GM12878 (cell line): ENCODE measurements around the gene SLC25A45. TPM values are rescaled to one million over a fixed set of nuclear protein-coding genes. Genes with fewer than 3 reads are reported as not detected.

ENCODE experiments used
- ATAC-seq: fragments of 200-7000 bp; cut with Tn5 transposase; 3 replicates; pipeline ENCODE4 v1.9.1; 2020; ENCODE audit warnings: mild to moderate bottlenecking, moderate library complexity
- BruUV-seq: library from RNA; stranded (reverse); fragments of 400-500 nt; replicated peaks from 2 replicates; lab custom pipeline; 2021; lab: Mats Ljungman, UMichigan
- CTCF ChIA-PET: fragments of 300-600 bp; sonication (Branson Sonifier 250); formaldehyde crosslinking; extraction: SDS; loops from one replicate; lab custom pipeline; 2021; ENCODE audit warnings: inconsistent platforms; lab: Yijun Ruan, JAX
- POLR2A ChIA-PET: fragments of 350-600 bp; formaldehyde crosslinking; extraction: SDS; loops from one replicate; lab custom pipeline; 2021; ENCODE audit warnings: inconsistent platforms; lab: Charles Lee
- RAD21 ChIA-PET: fragments of 300-600 bp; sonication (Branson Sonifier 250); formaldehyde crosslinking; loops from one replicate; lab custom pipeline; 2023; ENCODE audit warnings: antibody characterized with exemption; ENCODE audit not compliant: unreplicated experiment; lab: Charles Lee
- SMC1A ChIA-PET: fragments of 300-600 bp; sonication (Branson Sonifier 250); formaldehyde crosslinking; loops from one replicate; lab custom pipeline; 2023; ENCODE audit not compliant: unreplicated experiment, uncharacterized antibody; lab: Charles Lee
- DNase-seq: peaks from one replicate; pipeline ENCODE4 v3.0.0-alpha.2; 2011; ENCODE audit warnings: low read depth, low spot score
- FAIRE-seq: peaks from 3 replicates; lab custom pipeline; 2011; peaks lifted over from hg19 to GRCh38; lab: Jason Lieb, UNC
- H2AFZ ChIP-seq: 2 replicates; pipeline ENCODE4 v1.6.0; 2011; ENCODE audit warnings: low read depth, low read length, control low read depth; ENCODE audit not compliant: control insufficient read depth
- H3K27ac ChIP-seq: 2 replicates; pipeline ENCODE4 v1.5.1; 2011; ENCODE audit warnings: control low read depth; ENCODE audit not compliant: control insufficient read depth, insufficient read depth
- H3K27me3 ChIP-seq, 2 experiments: replicated peaks in 1 of 2; 2 replicates each; pipeline versions ENCODE4 v1.6.0 to v1.6.1; 2011; ENCODE audit warnings: low read length in 1 of 2; ENCODE audit not compliant: control insufficient read depth in 2 of 2, insufficient read depth in 2 of 2
- H3K36me3 ChIP-seq, 2 experiments: 2 replicates each; pipeline ENCODE4 v1.5.1; 2011; ENCODE audit warnings: low read length in 1 of 2; ENCODE audit not compliant: control insufficient read depth in 2 of 2, insufficient read depth in 2 of 2
- H3K4me1 ChIP-seq: 2 replicates; pipeline ENCODE4 v1.6.1; 2011; ENCODE audit warnings: mild to moderate bottlenecking, low read length, moderate library complexity, mixed read lengths; ENCODE audit not compliant: control insufficient read depth, insufficient read depth
- H3K4me2 ChIP-seq: 2 replicates; pipeline ENCODE4 v1.6.0; 2011; ENCODE audit warnings: control low read depth; ENCODE audit not compliant: control insufficient read depth, insufficient read depth
- H3K4me3 ChIP-seq: fragments of 200-600 bp; sonication (generic); 2 replicates; pipeline ENCODE4 v1.5.1; 2016
- H3K79me2 ChIP-seq: 2 replicates; pipeline ENCODE4 v1.6.0; 2011; ENCODE audit warnings: low read length; ENCODE audit not compliant: control insufficient read depth, insufficient read depth
- H3K9ac ChIP-seq: 2 replicates; pipeline ENCODE4 v1.8.0; 2011; ENCODE audit warnings: low read length, control low read depth, mixed read lengths; ENCODE audit not compliant: control insufficient read depth, insufficient read depth
- H3K9me3 ChIP-seq: replicated peaks from 3 replicates; pipeline ENCODE4 v1.5.1; 2011; ENCODE audit warnings: mild to moderate bottlenecking, low read length; ENCODE audit not compliant: control insufficient read depth, insufficient read depth
- H4K20me1 ChIP-seq: 2 replicates; pipeline ENCODE4 v1.6.0; 2011; ENCODE audit not compliant: control insufficient read depth, insufficient read depth
- CBX5 ChIP-seq: sonication (generic); IDR thresholded peaks from 2 replicates; pipeline ENCODE4 v1.6.1; 2016; ENCODE audit warnings: low read depth, moderate library complexity, mild to moderate bottlenecking, inconsistent platforms
- HCFC1 ChIP-seq: fragments of 150-350 bp; IDR thresholded peaks from 2 replicates; pipeline ENCODE4 v1.6.1; 2014; ENCODE audit warnings: low read length
- KLF5 ChIP-seq: fragments of 450-650 bp; IDR thresholded peaks from 2 replicates; pipeline ENCODE4 v1.6.1; 2014; ENCODE audit warnings: mild to moderate bottlenecking; ENCODE audit not compliant: partially characterized antibody
- NR2C1 ChIP-seq: fragments of 450-650 bp; IDR thresholded peaks from 2 replicates; pipeline ENCODE4 v1.6.1; 2017; ENCODE audit warnings: antibody characterized with exemption, mild to moderate bottlenecking, moderate library complexity
- POLR2A ChIP-seq: IDR thresholded peaks from 2 replicates; pipeline ENCODE4 v1.6.1; 2011; ENCODE audit warnings: low read depth, mild to moderate bottlenecking, low read length
- WGBS: methylation state at CpG from one replicate; pipeline ENCODE4 v1.1.6; 2016; ENCODE audit warnings: low lambda C conversion rate; ENCODE audit not compliant: insufficient replicate concordance, insufficient coverage; ENCODE audit errors: missing lambda C conversion rate; 5-methylcytosine and 5-hydroxymethylcytosine counted together
- in situ Hi-C: fragments of 300-500 bp; cut with MboI; formaldehyde crosslinking; loops from 9 replicates; pipeline ENCODE4 v1.14.3; 2018; ENCODE audit warnings: mixed read lengths
- intact Hi-C: fragments of 100-400 bp; cut with micrococcal nuclease; formaldehyde crosslinking; loops from one replicate; pipeline ENCODE4 v1.14.2; 2022; ENCODE audit not compliant: unreplicated experiment
- polyA plus RNA-seq, 11 experiments: library from polyadenylated mRNA; depleted of rRNA in 4 of 11; unstranded in 6 of 11; stranded (reverse) in 5 of 11; fragments of >200 nt; fragmentation: Nextera tagmentation in 4 of 11; fragmentation: Illumina TruSeq in 1 of 11; extraction: Ambion mirVana in 4 of 11; extraction: Trizol in 1 of 11; gene quantifications; 1 replicate in 1 of 11; 2 replicates in 10 of 11; pipeline versions ENCODE4 v1.2.1 to v1.2.3, GENCODE V29; 2011 to 2016; ENCODE audit warnings: inconsistent platforms in 2 of 11, missing spikeins in 2 of 11, low read depth in 1 of 11
- total RNA-seq, 4 experiments: library from RNA; depleted of rRNA in 3 of 4; stranded (reverse); fragments of >200 nt in 3 of 4; fragmentation: Illumina TruSeq in 1 of 4; extraction: Trizol in 1 of 4; gene quantifications; 2 replicates each; pipeline versions ENCODE4 v1.2.1 to v1.2.3, GENCODE V29; 2013 to 2021
- TF ChIP-seq, protein P1 (sequence below): fragments of 450-650 bp; IDR thresholded peaks from 2 replicates; pipeline ENCODE4 v1.6.1; 2017; ENCODE audit warnings: mild to moderate bottlenecking, moderate library complexity

SLC25A45 gene
- total and polyA plus RNA-seq, 10 of the 15 experiments (the other 5 are each of a cell fraction or from before 2014, with no cell fraction given): 4.1 to 35.2 (median 20.3) TPM

DNA sequence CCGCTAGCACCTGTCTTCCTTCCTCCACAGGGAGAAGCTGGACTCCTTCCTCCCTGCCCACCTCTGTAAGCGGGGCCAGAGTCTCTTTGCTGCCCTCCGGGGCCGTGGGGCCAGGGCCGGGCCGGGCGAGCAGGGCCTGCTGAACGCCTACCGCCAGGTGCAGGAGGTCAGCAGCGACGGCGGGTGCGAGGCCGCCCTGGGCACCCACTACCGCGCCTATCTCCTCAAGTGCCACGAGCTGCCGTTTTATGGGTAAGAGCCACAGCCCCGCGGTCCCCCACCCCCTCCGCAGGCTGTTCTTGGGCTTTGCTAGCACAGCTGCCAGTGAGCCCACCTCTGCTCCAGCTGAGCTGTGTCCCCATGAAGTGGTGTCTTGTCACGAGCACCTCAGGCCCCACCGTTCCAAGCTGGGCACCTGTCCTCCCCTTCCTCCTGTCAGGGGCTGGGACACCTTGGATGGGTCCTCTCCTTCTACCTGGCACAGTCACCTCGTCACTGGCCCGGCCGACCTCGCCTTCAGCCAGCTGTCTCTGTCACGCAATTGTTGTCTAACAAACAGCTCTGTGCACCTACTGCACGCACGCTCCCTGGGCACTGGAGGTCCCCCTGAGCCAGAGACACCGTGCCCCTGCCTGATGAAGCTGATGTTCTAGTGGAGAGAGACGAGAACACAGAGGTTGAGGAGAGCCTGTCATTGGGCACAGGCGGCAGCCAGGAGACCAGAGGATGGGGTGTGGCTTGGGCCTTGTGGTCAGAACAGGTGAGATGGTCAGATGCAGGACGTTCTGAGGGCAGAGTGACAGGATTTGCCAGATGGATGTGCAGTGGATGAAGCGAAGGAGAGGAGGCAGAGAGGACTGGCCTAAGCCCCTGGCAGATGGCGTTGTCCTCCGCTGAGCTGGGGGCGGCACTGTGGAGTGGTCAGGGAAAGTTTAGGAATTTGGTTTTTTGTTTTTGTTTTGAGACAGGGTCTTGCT, 14.6 kb upstream of the SLC25A45 start:
- ChIA-PET RAD21 (no interaction called here), CTCF (no interaction called here), POLR2A (interaction anchor here (0.6 kb wide), 1 partner anchor 121 kb away, joined by 6 read pairs; no protein-coding TSS in a partner anchor)
- no peak overlapping the region for H3K27ac ChIP-seq
- no TSS peak for BruUV-seq
- H3K36me3 ChIP-seq: peaks cover 10 to 44% of the 10 kb centered on the region in 2 experiments
- H3K27me3 ChIP-seq: no peaks in the 10 kb centered on the region
- intact Hi-C loops: no loop called here
- no peak overlapping the region for H3K4me2 ChIP-seq
- no peaks in the 10 kb centered on the region for H3K79me2 ChIP-seq
- no peaks in the 10 kb centered on the region for H4K20me1 ChIP-seq
- H3K4me3 ChIP-seq: no peak overlapping the region
- in situ Hi-C loops: no loop called here
- no peak for DNase-seq
- WGBS: 93% methylated on average over 33 of the region's 38 CpGs
- TF ChIP-seq HCFC1 (no peak), POLR2A (0 out of 2 replicates have a peak, but pooled peaks have one; percentile 33), KLF5 (no peak), NR2C1 (no peak), CBX5 (no peak)
- TF ChIP-seq, protein P1, sequence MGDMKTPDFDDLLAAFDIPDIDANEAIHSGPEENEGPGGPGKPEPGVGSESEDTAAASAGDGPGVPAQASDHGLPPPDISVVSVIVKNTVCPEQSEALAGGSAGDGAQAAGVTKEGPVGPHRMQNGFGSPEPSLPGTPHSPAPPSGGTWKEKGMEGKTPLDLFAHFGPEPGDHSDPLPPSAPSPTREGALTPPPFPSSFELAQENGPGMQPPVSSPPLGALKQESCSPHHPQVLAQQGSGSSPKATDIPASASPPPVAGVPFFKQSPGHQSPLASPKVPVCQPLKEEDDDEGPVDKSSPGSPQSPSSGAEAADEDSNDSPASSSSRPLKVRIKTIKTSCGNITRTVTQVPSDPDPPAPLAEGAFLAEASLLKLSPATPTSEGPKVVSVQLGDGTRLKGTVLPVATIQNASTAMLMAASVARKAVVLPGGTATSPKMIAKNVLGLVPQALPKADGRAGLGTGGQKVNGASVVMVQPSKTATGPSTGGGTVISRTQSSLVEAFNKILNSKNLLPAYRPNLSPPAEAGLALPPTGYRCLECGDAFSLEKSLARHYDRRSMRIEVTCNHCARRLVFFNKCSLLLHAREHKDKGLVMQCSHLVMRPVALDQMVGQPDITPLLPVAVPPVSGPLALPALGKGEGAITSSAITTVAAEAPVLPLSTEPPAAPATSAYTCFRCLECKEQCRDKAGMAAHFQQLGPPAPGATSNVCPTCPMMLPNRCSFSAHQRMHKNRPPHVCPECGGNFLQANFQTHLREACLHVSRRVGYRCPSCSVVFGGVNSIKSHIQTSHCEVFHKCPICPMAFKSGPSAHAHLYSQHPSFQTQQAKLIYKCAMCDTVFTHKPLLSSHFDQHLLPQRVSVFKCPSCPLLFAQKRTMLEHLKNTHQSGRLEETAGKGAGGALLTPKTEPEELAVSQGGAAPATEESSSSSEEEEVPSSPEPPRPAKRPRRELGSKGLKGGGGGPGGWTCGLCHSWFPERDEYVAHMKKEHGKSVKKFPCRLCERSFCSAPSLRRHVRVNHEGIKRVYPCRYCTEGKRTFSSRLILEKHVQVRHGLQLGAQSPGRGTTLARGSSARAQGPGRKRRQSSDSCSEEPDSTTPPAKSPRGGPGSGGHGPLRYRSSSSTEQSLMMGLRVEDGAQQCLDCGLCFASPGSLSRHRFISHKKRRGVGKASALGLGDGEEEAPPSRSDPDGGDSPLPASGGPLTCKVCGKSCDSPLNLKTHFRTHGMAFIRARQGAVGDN: no peak
- TF ChIP-seq, all 136 proteins: peak for 1
- H3K4me1 ChIP-seq: no peaks in the 10 kb centered on the region
- H3K9me3 ChIP-seq: no peaks in the 10 kb centered on the region
- ATAC-seq (no peak), FAIRE-seq (no peak)
- no peak overlapping the region for H3K9ac ChIP-seq
- SMC1A ChIA-PET: no interaction called here
- H2AFZ ChIP-seq: no peak overlapping the region
